Muscle layer of duodenum (tissue), 2 donors: ENCODE results near the gene TYW5.
A peak's percentile ranks its signal among the peaks of the same experiment; 100 is the strongest.

Experiments
- H3K27ac ChIP-seq: one replicate; pipeline ENCODE4 v1.7.0; 2013; ENCODE audit warnings: mild to moderate bottlenecking, low read length
- H3K27me3 ChIP-seq: one replicate; pipeline ENCODE4 v1.7.0; 2013; ENCODE audit warnings: low read depth, mild to moderate bottlenecking, control low read depth, low read length
- H3K36me3 ChIP-seq, 2 donors: one replicate each; pipeline ENCODE4 v1.7.0; 2013; ENCODE audit warnings: low read length in 2 of 2, control low read depth in 1 of 2, mild to moderate bottlenecking in 1 of 2; ENCODE audit not compliant: insufficient read depth in 2 of 2, control insufficient read depth in 1 of 2
- H3K4me1 ChIP-seq, 2 donors: one replicate each; pipeline ENCODE4 v1.7.0; 2013; ENCODE audit warnings: low read length in 2 of 2, mild to moderate bottlenecking in 2 of 2, control low read depth in 1 of 2, moderate library complexity in 1 of 2; ENCODE audit not compliant: insufficient read depth in 2 of 2, control insufficient read depth in 1 of 2
- H3K4me3 ChIP-seq, 2 donors: one replicate each; pipeline ENCODE4 v1.7.0; 2013; ENCODE audit warnings: low read length in 2 of 2, low read depth in 1 of 2, mild to moderate bottlenecking in 1 of 2
- H3K9me3 ChIP-seq, 2 donors: one replicate each; pipeline ENCODE4 v1.7.0; 2013; ENCODE audit warnings: low read length in 2 of 2, control low read depth in 1 of 2, mild to moderate bottlenecking in 1 of 2; ENCODE audit not compliant: control insufficient read depth in 1 of 2
- donor health status: healthy.

TYW5 gene

GRCh38 chr2:199972088-199972626, 16.9 kb upstream of the TYW5 start:
- Histone ChIP-seq H3K27me3 (no peaks in the 10 kb centered on the region), H3K4me3 (no peak overlapping the region), H3K4me1 (no peaks in the 10 kb centered on the region), H3K9me3 (no peaks in the 10 kb centered on the region), H3K27ac (no peak overlapping the region), H3K36me3 (peaks cover 0 to 4% of the 10 kb centered on the region in 2 donors)

- Histone ChIP-seq H3K4me3 (no peak overlapping the region), H3K4me1 (no peaks in the 10 kb centered on the region), H3K27me3 (no peaks in the 10 kb centered on the region), H3K27ac (no peak overlapping the region), H3K36me3 (peaks cover 11 to 31% of the 10 kb centered on the region in 2 donors), H3K9me3 (no peaks in the 10 kb centered on the region)
Measured at GRCh38 chr2:199968126-199968525, 12.8 kb upstream of the TYW5 start.

- Histone ChIP-seq H3K4me3 (no peak overlapping the region), H3K36me3 (peaks cover 19 to 34% of the 10 kb centered on the region in 2 donors), H3K4me1 (no peaks in the 10 kb centered on the region)
Measured at GRCh38 chr2:199966976-199967375, 11.7 kb upstream of the TYW5 start.

GRCh38 chr2:199966405-199966804, 11.1 kb upstream of the TYW5 start:
- Histone ChIP-seq H3K4me1 (no peaks in the 10 kb centered on the region), H3K4me3 (no peak overlapping the region), H3K9me3 (no peaks in the 10 kb centered on the region), H3K36me3 (peaks cover 24 to 40% of the 10 kb centered on the region in 2 donors), H3K27me3 (no peaks in the 10 kb centered on the region), H3K27ac (no peak overlapping the region)

More at GRCh38 chr2:199966976-199967375, 11.7 kb upstream of the TYW5 start:
- no peak overlapping the region for H3K27ac ChIP-seq
- no peaks in the 10 kb centered on the region for H3K27me3 ChIP-seq
- no peaks in the 10 kb centered on the region for H3K9me3 ChIP-seq

- Histone ChIP-seq H3K27ac (no peak overlapping the region), H3K27me3 (no peaks in the 10 kb centered on the region), H3K4me1 (peaks cover 0 to 10% of the 10 kb centered on the region in 2 donors), H3K4me3 (no peak overlapping the region), H3K36me3 (peaks cover 37 to 59% of the 10 kb centered on the region in 2 donors), H3K9me3 (no peaks in the 10 kb centered on the region)
Measured at GRCh38 chr2:199962203-199962602, 6.9 kb upstream of the TYW5 start.

GRCh38 chr2:199958014-199958413, 2.7 kb upstream of the TYW5 start:
- H3K9me3 ChIP-seq = no peaks in the 10 kb centered on the region
- peaks cover 25 to 36% of the 10 kb centered on the region in 2 donors for H3K36me3 ChIP-seq
- H3K27me3 ChIP-seq = no peaks in the 10 kb centered on the region
- H3K4me3 ChIP-seq = no peak overlapping the region
- H3K4me1 ChIP-seq = peaks cover 9 to 36% of the 10 kb centered on the region in 2 donors
- H3K27ac ChIP-seq = no peak overlapping the region

- Histone ChIP-seq H3K4me1 (peaks cover 9 to 36% of the 10 kb centered on the region in 2 donors), H3K27me3 (no peaks in the 10 kb centered on the region), H3K4me3 (peak overlapping the region; percentile 89 to 100), H3K27ac (peak overlapping the region; percentile 86), H3K9me3 (no peaks in the 10 kb centered on the region), H3K36me3 (peaks cover 13 to 20% of the 10 kb centered on the region in 2 donors)
Measured at GRCh38 chr2:199956062-199956380, 730 bp upstream of the TYW5 start.

GRCh38 chr2:199955007-199955338, 318 bp downstream of the TYW5 start:
- no peaks in the 10 kb centered on the region for H3K9me3 ChIP-seq
- peaks cover 9 to 36% of the 10 kb centered on the region in 2 donors for H3K4me1 ChIP-seq
- H3K27ac ChIP-seq = peak overlapping the region; percentile 86
- no peaks in the 10 kb centered on the region for H3K27me3 ChIP-seq
- H3K4me3 ChIP-seq = peak overlapping the region; percentile 89 to 100
- peaks cover 11 to 12% of the 10 kb centered on the region in 2 donors for H3K36me3 ChIP-seq

- no peak overlapping the region for H3K27ac ChIP-seq
- H3K4me3 ChIP-seq = no peak overlapping the region
- no peaks in the 10 kb centered on the region for H3K9me3 ChIP-seq
- H3K27me3 ChIP-seq = no peaks in the 10 kb centered on the region
- peaks cover 0 to 15% of the 10 kb centered on the region in 2 donors for H3K4me1 ChIP-seq
- H3K36me3 ChIP-seq = peaks cover 15 to 28% of the 10 kb centered on the region in 2 donors
Measured at GRCh38 chr2:199951023-199951422, 4.3 kb downstream of the TYW5 start.

GRCh38 chr2:199950396-199950795, 4.9 kb downstream of the TYW5 start:
- H3K27ac ChIP-seq = no peak overlapping the region
- peaks cover 20 to 34% of the 10 kb centered on the region in 2 donors for H3K36me3 ChIP-seq
- H3K4me3 ChIP-seq = no peak overlapping the region
- no peaks in the 10 kb centered on the region for H3K27me3 ChIP-seq
- H3K9me3 ChIP-seq = no peaks in the 10 kb centered on the region
- H3K4me1 ChIP-seq = peaks cover 0 to 15% of the 10 kb centered on the region in 2 donors

- no peaks in the 10 kb centered on the region for H3K4me1 ChIP-seq
- peaks cover 25 to 42% of the 10 kb centered on the region in 2 donors for H3K36me3 ChIP-seq
- H3K9me3 ChIP-seq = no peaks in the 10 kb centered on the region
- no peaks in the 10 kb centered on the region for H3K27me3 ChIP-seq
- no peak overlapping the region for H3K27ac ChIP-seq
- no peak overlapping the region for H3K4me3 ChIP-seq
Measured at GRCh38 chr2:199946836-199947235, 8.5 kb downstream of the TYW5 start.

GRCh38 chr2:199946196-199946595, 9.1 kb downstream of the TYW5 start:
- Histone ChIP-seq H3K36me3 (peaks cover 25 to 42% of the 10 kb centered on the region in 2 donors), H3K27me3 (no peaks in the 10 kb centered on the region), H3K4me1 (no peaks in the 10 kb centered on the region), H3K9me3 (no peaks in the 10 kb centered on the region), H3K4me3 (no peak overlapping the region), H3K27ac (no peak overlapping the region)
